ENCODE data around the gene SF3A2.
"Not testable (repeated sequence)": the region's sequence is repeated elsewhere in the genome, so short reads cannot be mapped to it uniquely, and the experiment has no call there.

The SF3A2 gene

GRCh38 chr19:2274931-2275535 lies 38.4 kb downstream of the SF3A2 start:
- DNase-seq (ENCODE audit: low read depth in 2 of 2): no peak

GRCh38 chr19:2275588-2276428 lies 39.2 kb downstream of the SF3A2 start:
- no peak for DNase-seq (ENCODE audit: low read depth in 2 of 2)

GRCh38 chr19:2276429-2276986 lies 39.9 kb downstream of the SF3A2 start:
- no peak for DNase-seq (ENCODE audit: low read depth in 2 of 2)

- DNase-seq (ENCODE audit: low read depth in 2 of 2): no peak
Observed at GRCh38 chr19:2277138-2277537, 40.5 kb downstream of the SF3A2 start.

- DNase-seq (ENCODE audit: low read depth in 2 of 2): no peak
Observed at GRCh38 chr19:2278459-2279158, 42.0 kb downstream of the SF3A2 start.

- no peak for DNase-seq (ENCODE audit: low read depth in 2 of 2)
Observed at GRCh38 chr19:2280633-2281264, 44.1 kb downstream of the SF3A2 start.

- not testable (repeated sequence) for DNase-seq (ENCODE audit: low read depth in 2 of 2)
Observed at GRCh38 chr19:2281265-2282061, 44.8 kb downstream of the SF3A2 start.

GRCh38 chr19:2282062-2282861 lies 45.6 kb downstream of the SF3A2 start, which contains the start of gene PEAK3:
TSS of gene PEAK3 (minus strand) at chr19:2282175. CDS start at chr19:2280931, 1,244 bp downstream.
- no peak for DNase-seq (ENCODE audit: low read depth in 2 of 2)

GRCh38 chr19:2282862-2283237 lies 46.2 kb downstream of the SF3A2 start:
- DNase-seq (ENCODE audit: low read depth in 2 of 2): no peak

GRCh38 chr19:2283835-2284507 lies 47.3 kb downstream of the SF3A2 start:
- DNase-seq (ENCODE audit: low read depth in 2 of 2): no peak

GRCh38 chr19:2286402-2287140 lies 49.9 kb downstream of the SF3A2 start:
- no peak for DNase-seq (ENCODE audit: low read depth in 2 of 2)

- no peak for DNase-seq (ENCODE audit: low read depth in 2 of 2)
Observed at GRCh38 chr19:2287585-2288337, 51.1 kb downstream of the SF3A2 start.

- DNase-seq (ENCODE audit: low read depth in 2 of 2): no peak
Observed at GRCh38 chr19:2288338-2288817, 51.8 kb downstream of the SF3A2 start.

- DNase-seq (ENCODE audit: low read depth in 2 of 2): no peak
Observed at GRCh38 chr19:2288818-2289713, 52.4 kb downstream of the SF3A2 start.

- DNase-seq (ENCODE audit: low read depth in 2 of 2): no peak
Observed at GRCh38 chr19:2289714-2290435, 53.3 kb downstream of the SF3A2 start.

All from fibroblast of skin of left biceps (primary cell).